HUES48 (cell line): ENCODE measurements around the gene ERVMER34-1.

Source experiments
- H3K27ac ChIP-seq: one replicate; pipeline ENCODE4 v1.7.0; 2013; ENCODE audit warnings: low read depth, low read length, inconsistent platforms
- H3K27me3 ChIP-seq: 2 replicates; pipeline ENCODE4 v1.6.1; 2013; ENCODE audit warnings: mild to moderate bottlenecking, low read length; ENCODE audit not compliant: control insufficient read depth, insufficient read depth
- H3K36me3 ChIP-seq: 2 replicates; pipeline ENCODE4 v1.6.1; 2013; ENCODE audit warnings: low read length; ENCODE audit not compliant: control insufficient read depth, insufficient read depth
- H3K4me1 ChIP-seq: 2 replicates; pipeline ENCODE4 v1.6.1; 2013; ENCODE audit warnings: mild to moderate bottlenecking, low read length; ENCODE audit not compliant: control insufficient read depth, insufficient read depth
- H3K4me3 ChIP-seq: 2 replicates; pipeline ENCODE4 v1.5.1; 2013; ENCODE audit warnings: mild to moderate bottlenecking, low read depth, low read length
- H3K9ac ChIP-seq: 2 replicates; pipeline ENCODE4 v1.6.1; 2013; ENCODE audit warnings: mild to moderate bottlenecking, low read depth, low read length, moderate library complexity
- H3K9me3 ChIP-seq: 2 replicates; pipeline ENCODE4 v1.6.1; 2013; ENCODE audit warnings: low read length; ENCODE audit not compliant: control insufficient read depth, insufficient read depth

Gene ERVMER34-1

GRCh38 chr4:52721968-52722815 lies 29.0 kb downstream of the ERVMER34-1 start:
- Histone ChIP-seq H3K27ac (peak overlapping the region; percentile 86), H3K4me3 (peak overlapping the region; percentile 68), H3K9ac (peak overlapping the region; percentile 67), H3K4me1 (peaks cover 11% of the 10 kb centered on the region; the same call in 1 of the 2 replicates), H3K27me3 (no peaks in the 10 kb centered on the region), H3K36me3 (peaks cover 27% of the 10 kb centered on the region), H3K9me3 (no peaks in the 10 kb centered on the region)

GRCh38 chr4:52718123-52718522 lies 33.1 kb downstream of the ERVMER34-1 start:
- Histone ChIP-seq H3K4me1 (peaks cover 26% of the 10 kb centered on the region), H3K9me3 (no peaks in the 10 kb centered on the region), H3K27me3 (no peaks in the 10 kb centered on the region), H3K27ac (peak overlapping the region; percentile 16), H3K36me3 (peaks cover 66% of the 10 kb centered on the region), H3K9ac (no peak overlapping the region), H3K4me3 (no peak overlapping the region)

GRCh38 chr4:52716364-52717151 lies 34.7 kb downstream of the ERVMER34-1 start:
- Histone ChIP-seq H3K36me3 (peaks cover 70% of the 10 kb centered on the region), H3K9ac (no peak overlapping the region), H3K9me3 (no peaks in the 10 kb centered on the region), H3K4me1 (peaks cover 20% of the 10 kb centered on the region), H3K27me3 (no peaks in the 10 kb centered on the region), H3K27ac (peak overlapping the region; percentile 48), H3K4me3 (no peak overlapping the region)

- no peak overlapping the region for H3K9ac ChIP-seq
- H3K9me3 ChIP-seq: no peaks in the 10 kb centered on the region
- no peak overlapping the region for H3K4me3 ChIP-seq
- H3K36me3 ChIP-seq: peaks cover 67% of the 10 kb centered on the region
- H3K27me3 ChIP-seq: no peaks in the 10 kb centered on the region
- peak overlapping the region; percentile 48 for H3K27ac ChIP-seq
- H3K4me1 ChIP-seq: peaks cover 23% of the 10 kb centered on the region
Observed at GRCh38 chr4:52715914-52716313, 35.3 kb downstream of the ERVMER34-1 start.

GRCh38 chr4:52715255-52715897 lies 35.8 kb downstream of the ERVMER34-1 start:
- peak overlapping the region; percentile 90 for H3K27ac ChIP-seq
- no peak overlapping the region for H3K9ac ChIP-seq
- peaks cover 62% of the 10 kb centered on the region for H3K36me3 ChIP-seq
- H3K9me3 ChIP-seq: no peaks in the 10 kb centered on the region
- H3K27me3 ChIP-seq: no peaks in the 10 kb centered on the region
- H3K4me3 ChIP-seq: no peak overlapping the region; the same call in 1 of the 2 replicates
- H3K4me1 ChIP-seq: peaks cover 23% of the 10 kb centered on the region

- H3K9me3 ChIP-seq: no peaks in the 10 kb centered on the region
- peak overlapping the region; percentile 92 for H3K4me3 ChIP-seq
- H3K27ac ChIP-seq: peak overlapping the region; percentile 90
- H3K27me3 ChIP-seq: no peaks in the 10 kb centered on the region
- H3K36me3 ChIP-seq: peaks cover 55% of the 10 kb centered on the region
- H3K9ac ChIP-seq: peak overlapping the region; percentile 96; the same call in 1 of the 2 replicates
- H3K4me1 ChIP-seq: peaks cover 23% of the 10 kb centered on the region
Observed at GRCh38 chr4:52714597-52715254, 36.5 kb downstream of the ERVMER34-1 start.

GRCh38 chr4:52713456-52713937 lies 37.7 kb downstream of the ERVMER34-1 start:
- peaks cover 48% of the 10 kb centered on the region for H3K36me3 ChIP-seq
- H3K27ac ChIP-seq: peak overlapping the region; percentile 90
- peak overlapping the region; percentile 92 for H3K4me3 ChIP-seq
- H3K9ac ChIP-seq: peak overlapping the region; percentile 96
- peaks cover 23% of the 10 kb centered on the region for H3K4me1 ChIP-seq
- no peaks in the 10 kb centered on the region for H3K27me3 ChIP-seq
- H3K9me3 ChIP-seq: no peaks in the 10 kb centered on the region

- Histone ChIP-seq H3K27me3 (no peaks in the 10 kb centered on the region), H3K4me3 (peak overlapping the region; percentile 92), H3K9ac (peak overlapping the region; percentile 96), H3K36me3 (peaks cover 44% of the 10 kb centered on the region), H3K9me3 (no peaks in the 10 kb centered on the region), H3K27ac (peak overlapping the region; percentile 90), H3K4me1 (peaks cover 23% of the 10 kb centered on the region)
Observed at GRCh38 chr4:52712251-52713130, 38.7 kb downstream of the ERVMER34-1 start.

- Histone ChIP-seq H3K27ac (no peak overlapping the region), H3K36me3 (peaks cover 41% of the 10 kb centered on the region), H3K9ac (peak overlapping the region; percentile 44; the same call in 1 of the 2 replicates), H3K9me3 (no peaks in the 10 kb centered on the region), H3K4me3 (peak overlapping the region; percentile 65), H3K4me1 (peaks cover 23% of the 10 kb centered on the region), H3K27me3 (no peaks in the 10 kb centered on the region)
Observed at GRCh38 chr4:52711834-52712250, 39.4 kb downstream of the ERVMER34-1 start.
